Measurements from ENCODE around the gene NFKB2.

DNA sequence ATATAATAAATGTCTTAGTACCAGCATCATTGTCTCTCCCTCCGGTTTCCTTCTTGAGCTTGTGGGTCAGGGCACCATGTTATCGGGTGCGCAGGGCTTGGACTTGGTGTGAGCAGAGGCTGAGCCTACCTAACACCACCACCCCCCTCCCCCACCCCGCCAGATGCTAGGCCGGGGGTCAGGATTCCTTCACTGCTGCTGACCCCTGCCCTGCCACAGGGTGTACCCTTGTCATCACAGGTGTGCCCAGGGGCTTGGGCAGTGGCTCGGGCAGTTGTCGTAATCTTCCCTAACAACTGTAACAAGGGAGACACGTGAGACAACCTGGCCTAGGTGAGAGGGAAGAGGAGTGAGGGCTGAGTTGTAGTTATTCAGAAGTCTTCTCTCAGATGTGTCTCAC is 12.6 kb upstream of the NFKB2 start:
- TF ChIP-seq, protein P1, sequence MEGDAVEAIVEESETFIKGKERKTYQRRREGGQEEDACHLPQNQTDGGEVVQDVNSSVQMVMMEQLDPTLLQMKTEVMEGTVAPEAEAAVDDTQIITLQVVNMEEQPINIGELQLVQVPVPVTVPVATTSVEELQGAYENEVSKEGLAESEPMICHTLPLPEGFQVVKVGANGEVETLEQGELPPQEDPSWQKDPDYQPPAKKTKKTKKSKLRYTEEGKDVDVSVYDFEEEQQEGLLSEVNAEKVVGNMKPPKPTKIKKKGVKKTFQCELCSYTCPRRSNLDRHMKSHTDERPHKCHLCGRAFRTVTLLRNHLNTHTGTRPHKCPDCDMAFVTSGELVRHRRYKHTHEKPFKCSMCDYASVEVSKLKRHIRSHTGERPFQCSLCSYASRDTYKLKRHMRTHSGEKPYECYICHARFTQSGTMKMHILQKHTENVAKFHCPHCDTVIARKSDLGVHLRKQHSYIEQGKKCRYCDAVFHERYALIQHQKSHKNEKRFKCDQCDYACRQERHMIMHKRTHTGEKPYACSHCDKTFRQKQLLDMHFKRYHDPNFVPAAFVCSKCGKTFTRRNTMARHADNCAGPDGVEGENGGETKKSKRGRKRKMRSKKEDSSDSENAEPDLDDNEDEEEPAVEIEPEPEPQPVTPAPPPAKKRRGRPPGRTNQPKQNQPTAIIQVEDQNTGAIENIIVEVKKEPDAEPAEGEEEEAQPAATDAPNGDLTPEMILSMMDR (IDR thresholded peaks at IDR 0.05; ENCODE audit: insufficient read depth, low read depth, low read length) = no peak
- no peak for TF ChIP-seq EZH2 (IDR thresholded peaks at IDR 0.05; ENCODE audit: insufficient read depth, low read length)

Data from astrocyte (in vitro differentiated cells and primary cell).